ENCODE data around the gene SYPL2.

The SYPL2 gene

DNA sequence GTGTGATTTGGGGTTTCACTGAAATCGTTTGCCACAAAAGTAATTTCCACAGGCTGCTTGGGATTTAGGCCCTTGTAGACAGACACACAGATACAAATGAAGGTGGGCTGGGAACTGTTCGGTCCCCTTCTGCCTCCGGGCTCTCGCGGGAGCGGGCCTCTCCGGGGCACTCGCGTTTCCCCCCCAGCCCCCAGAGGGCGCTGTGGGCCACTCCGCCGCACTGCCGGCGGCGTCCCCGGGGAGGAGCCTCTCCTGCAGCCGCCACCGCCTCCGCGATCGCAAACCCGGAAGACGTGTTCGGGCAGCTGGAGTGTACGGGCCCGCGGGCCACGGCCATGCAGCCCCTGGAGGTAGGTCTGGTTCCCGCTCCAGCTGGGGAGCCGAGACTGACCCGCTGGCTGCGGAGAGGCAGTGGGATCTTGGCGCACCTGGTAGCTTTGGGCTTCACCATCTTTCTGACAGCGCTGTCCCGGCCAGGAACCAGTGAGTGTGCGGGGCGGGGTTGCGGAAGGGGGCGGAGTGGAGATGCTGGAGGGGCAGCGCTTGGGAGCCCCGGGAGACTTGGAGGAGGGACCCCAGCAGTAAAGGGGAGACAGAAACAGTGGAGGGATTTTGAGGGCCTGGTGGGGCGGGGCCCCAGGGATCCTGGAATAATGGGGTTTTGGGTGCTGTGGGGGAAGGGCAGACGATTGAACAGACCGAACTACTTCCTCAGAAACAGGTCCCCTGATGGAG is 27.6 kb downstream of the SYPL2 start, which contains the start of gene CYB561D1:
Gene CYB561D1, plus strand, starts transcription at position 290 of the 735 bp plus-strand sequence. Its CDS starts 46 bp downstream, at position 336.
- DNase-seq: peak; percentile 72

DNA sequence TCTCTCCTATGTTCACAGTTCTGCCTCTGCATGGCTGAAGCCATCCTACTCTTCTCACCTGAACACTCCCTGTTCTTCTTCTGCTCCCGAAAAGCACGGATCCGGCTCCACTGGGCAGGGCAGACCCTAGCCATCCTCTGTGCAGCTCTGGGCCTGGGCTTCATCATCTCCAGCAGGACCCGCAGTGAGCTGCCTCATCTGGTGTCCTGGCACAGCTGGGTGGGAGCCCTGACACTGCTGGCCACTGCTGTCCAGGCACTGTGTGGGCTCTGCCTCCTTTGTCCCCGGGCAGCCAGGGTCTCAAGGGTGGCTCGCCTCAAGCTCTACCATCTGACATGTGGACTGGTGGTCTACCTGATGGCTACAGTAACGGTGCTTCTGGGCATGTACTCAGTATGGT is 29.4 kb downstream of the SYPL2 start:
- DNase-seq: no peak

DNA sequence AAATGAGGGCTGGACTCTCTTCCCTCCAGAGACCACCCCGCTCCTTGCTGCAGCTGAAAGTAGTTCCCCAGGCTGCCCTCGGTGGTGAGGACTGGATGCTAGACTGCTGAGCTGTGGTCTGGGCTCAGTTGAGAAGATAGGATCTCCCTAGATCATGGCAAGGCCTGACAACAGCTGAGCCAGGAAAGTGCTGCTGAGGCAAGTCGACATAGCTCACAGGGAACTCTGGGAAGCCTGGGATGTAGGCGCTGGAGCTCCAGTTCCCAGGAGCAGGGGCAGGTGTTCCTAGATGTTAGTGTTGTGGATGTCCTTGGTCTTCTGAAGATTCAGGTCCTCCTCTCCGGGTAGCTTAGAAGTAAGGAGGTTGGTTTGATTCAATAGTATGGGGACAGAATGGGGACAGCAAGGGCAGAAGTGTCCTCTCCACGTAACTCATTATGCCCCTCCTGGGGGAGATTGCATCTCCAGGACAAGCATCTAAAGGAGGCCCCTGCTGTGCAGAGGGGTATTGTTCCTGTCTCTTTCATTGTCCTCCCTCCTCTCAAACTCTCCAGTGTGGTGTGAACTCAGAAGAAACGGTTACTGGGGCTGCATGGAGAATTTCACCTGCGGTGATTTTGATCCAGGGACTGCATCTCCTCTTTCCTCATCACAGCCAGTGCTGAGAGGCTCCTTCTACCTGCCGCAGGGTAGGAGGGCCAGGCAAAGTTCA is 31.3 kb downstream of the SYPL2 start:
- DNase-seq: no peak

DNA sequence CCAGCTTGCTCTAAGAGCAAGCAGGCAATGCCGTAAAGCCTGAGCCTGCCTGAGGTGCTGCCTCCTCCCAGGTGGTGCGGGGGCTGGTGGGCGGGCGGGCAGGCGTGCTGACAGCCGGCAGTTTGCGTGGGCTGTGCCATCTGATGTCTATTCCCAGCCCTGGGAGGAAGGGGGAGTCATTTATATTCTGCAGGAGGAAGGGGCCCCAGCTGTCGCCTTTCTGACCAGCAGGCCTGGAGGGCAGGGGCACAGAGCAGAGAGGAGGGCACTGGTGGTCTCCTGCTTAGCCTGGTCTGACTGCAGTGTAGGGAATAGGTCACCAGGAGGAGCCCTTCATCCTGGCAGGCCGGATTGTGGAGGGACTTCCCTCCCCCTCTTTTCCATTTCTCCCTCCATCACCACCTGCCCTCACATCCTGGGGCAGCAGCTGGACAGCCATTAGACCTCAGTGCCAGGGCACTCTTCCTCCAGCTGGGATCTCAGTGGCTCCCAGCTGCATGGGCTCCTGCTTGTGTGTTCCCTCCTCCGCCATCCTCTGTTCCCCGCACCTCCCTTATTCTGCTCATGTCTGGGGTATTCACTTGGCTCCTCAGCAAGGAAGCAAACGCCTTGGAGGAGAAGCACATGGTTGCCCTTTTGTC is 31.9 kb downstream of the SYPL2 start:
- DNase-seq: no peak

DNA sequence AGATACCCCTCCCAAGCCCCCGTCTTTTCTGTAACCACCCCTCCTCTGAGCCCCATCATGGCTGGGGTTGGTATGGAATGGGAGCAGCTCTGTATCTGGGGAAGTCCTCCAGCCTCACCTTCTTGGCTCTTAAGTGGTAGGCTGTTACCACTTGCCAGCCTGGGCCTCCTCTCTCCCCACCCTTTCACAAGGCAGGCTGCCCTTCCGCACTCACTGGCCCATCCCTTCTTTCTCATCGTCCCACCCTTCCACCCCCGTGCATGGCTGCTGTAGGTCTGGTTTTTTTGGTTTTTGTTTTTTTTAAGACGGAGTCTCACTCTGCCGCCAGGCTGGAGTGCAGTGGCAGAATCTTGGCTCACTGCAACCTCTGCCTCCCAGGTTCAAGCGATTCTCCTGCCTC is 32.7 kb downstream of the SYPL2 start:
- DNase-seq: no peak

DNA sequence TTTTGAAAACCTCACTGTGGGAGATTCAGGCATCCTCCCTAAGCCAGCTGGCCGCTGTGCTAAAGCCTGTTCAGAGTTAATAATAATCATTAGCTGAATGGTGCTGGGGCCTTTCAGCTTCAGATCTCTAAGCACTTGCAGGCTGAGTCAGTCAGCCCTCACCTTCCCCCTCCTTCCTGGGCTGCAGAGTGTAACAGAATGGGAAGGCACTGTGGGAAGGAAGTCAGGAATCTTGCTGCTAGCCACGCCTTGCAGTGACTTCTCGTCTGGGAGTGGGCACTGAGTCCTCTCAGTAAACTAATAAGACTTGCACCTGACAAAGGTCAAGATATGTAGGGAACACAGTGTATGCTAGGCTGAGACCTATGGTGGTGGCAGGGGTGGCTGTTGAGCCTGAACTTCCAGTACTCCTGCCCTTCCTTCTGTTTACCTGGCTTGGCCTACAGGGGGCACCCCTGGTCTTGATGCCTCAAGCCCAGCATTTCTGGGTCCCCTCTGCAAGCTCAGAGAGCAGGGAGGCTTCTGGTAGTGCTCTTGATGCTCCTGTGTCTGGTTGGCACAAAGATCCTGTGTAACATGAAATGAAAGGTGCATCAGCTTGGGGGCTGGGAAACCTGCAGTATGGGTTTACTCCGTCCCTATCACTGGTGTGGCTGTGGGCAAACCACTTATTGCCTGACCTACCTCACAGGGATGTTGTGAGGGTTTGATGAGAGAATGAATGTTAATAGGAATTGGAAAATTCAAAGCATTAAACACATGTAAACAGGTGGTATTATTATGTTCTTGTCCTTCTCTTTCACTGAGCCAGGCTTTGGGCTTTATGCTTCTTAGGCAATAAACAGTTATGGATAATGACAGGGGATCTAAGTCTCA is 33.6 kb downstream of the SYPL2 start:
- DNase-seq: no peak

DNA sequence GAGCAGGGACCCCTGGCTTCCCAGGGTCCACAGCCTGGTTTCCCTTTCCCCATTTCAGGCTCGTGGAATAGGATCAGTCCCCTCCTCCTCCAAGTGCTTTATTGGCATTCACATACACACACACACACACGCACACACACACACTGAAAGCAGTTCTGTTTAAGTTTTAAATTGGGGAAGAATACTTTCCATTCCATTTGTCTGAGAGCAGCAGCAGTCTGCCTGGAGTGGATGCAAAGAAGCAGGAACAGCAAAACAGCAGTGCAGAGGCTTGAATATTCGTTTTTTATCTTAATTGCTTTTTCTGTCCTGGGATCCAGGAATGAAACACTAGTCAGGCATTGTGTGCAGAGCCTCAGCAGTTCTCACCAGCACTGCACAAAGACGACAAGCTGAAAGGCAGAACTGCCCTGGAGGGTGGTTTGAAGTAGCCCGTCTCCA is 34.6 kb downstream of the SYPL2 start:
- DNase-seq: no peak

DNA sequence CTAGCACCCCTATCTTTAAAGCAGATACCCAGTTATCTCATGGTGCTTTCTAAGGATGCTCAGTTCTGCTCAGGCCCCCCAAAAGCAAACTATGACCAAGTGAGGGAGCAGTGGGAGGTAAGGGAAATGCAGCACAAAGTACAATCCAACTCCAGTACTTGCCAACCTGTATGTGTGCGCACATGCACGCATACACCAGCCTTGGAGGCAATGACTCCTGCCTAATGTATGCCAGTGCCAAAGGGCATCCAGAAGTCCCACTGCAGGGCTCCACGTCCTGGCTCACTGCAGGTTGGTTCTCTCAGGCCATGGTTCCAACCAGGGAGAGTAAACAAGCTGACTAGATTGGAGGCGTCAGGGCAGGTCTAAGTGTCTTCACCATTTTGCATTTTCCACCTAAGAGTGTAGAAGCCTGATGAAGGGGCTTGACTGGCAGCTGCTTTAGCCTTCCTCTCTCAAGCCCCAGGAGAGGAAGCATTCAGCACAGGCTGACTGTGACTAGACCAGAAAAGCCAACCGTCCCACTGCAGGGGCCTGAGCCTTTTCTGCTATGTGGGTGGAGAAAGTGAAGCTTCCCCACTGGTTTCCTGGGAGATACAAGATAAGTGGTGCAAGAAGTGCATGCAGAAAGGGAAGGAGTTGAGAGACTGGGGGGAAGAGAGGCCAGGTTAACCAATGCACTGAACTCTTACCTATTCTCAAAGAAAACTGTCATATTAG is 35.5 kb downstream of the SYPL2 start:
- DNase-seq: no peak

DNA sequence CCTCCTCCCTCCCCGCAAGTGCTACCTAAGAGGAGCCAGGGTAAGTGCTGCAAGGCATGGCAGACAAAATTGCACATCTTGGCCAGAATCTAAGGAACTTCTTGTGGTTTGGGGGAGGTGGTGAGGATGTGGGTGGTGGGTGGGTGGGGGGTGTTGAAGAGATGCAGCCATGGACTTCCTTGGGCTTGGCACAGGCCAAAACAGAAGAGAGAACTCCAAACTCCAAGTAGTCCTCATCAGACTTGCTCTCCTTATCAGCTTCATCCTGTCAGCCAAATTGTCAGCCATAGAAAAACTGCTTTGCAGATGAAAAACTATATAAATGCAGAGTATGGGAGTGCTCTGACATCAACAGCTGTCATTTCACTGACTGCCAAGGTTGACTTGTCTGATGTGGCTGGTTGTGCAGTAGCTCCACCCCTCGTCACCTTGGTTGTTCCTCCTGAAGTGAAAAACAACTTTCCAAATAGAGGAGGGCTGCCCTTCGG is 36.1 kb downstream of the SYPL2 start:
- DNase-seq: no peak

DNA sequence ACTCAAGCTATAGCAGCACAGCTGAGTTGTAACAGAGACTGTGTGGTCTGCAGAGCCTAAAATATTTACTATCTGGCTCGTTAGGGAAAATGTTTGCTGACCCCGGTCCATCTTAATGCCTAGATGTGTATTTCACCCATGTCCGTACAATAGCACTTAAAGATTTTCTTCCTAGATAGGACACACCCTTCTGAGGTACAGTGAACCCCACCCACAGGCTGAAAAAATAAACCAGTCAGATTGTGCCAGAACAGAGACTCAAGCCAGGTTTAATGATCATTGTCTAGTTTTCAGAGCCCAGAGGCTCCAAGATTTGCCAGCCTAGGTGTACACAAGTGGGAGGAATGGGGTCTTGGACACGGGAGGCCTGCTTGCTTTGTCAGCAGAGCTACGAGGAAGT is 37.6 kb downstream of the SYPL2 start:
- DNase-seq: no peak

DNA sequence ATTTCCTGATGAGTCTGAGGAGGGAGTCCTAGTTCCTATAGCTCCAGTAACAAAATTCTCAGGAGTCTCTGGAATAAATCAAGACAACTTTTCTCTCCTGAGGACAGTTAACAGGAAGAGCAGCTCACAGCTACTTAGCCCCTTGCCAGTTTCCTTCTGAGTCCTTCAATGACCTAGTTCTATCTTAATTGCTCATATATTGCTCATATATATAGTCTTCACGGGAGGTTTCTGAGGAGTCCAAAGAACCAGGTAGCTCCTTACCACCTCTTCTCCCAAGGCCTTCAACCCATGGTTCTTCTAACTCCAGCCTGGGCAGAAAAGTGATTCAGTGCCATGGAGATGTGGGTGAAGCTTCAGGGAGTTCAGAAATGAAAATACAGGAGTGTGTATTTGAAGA is 38.6 kb downstream of the SYPL2 start:
- DNase-seq: no peak

DNA sequence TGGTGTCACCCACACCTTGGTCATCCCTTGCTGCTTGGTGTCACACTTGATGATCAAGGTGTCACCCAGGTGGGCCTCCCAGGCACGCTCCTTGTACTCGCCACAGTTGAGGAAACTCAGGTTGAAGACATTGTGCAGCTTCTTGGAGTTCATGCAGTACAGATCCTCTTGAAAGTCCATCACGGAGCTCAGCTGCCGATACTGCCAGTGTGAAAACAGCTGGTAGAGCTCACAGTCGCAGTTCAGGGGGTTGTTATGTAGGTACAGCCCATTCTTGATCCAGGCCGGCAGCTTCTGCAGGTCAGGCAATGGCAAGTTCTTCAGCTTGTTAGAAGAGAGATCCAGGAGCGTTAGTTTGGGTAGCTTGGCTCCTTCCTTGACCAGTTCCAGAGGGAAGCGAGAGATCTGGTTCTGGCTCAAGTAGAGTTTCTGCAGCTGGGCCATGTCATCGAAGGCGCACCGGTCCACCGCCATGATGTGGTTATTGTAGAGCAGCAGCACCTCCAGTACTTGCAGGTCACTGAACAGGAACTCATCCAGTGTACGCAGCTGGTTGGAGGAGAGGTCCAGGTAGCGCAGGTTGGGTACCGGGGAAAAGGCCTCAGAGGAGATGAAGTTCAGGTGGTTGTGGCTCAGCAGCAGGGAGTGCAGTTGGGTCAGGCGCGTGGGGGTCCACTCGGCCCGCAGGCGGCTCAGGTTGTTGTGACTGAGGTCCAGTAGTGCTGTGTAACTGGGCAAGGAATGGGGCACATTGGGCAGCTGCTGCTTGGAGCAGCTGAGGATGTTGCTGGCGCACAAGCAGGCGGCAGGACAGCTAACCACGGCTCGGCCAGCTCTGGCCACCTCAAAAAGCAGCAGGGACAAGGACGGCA is 41.9 kb downstream of the SYPL2 start:
- DNase-seq: no peak

DNA sequence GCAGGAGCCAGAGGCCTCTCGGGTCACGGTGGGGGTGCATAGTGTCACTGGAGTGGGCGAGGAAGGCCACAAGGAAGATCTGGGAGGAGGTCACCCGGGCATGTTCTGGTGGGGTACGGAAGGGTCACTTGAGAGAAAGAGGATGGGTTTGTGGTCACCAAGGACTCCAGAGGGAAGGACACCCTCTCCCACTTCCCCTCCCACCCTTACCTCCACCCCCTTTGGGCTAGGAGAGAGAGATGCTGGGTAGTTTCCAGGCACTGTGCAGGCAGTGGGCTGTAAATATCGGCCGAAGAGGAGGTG is 42.5 kb downstream of the SYPL2 start:
- DNase-seq: no peak

DNA sequence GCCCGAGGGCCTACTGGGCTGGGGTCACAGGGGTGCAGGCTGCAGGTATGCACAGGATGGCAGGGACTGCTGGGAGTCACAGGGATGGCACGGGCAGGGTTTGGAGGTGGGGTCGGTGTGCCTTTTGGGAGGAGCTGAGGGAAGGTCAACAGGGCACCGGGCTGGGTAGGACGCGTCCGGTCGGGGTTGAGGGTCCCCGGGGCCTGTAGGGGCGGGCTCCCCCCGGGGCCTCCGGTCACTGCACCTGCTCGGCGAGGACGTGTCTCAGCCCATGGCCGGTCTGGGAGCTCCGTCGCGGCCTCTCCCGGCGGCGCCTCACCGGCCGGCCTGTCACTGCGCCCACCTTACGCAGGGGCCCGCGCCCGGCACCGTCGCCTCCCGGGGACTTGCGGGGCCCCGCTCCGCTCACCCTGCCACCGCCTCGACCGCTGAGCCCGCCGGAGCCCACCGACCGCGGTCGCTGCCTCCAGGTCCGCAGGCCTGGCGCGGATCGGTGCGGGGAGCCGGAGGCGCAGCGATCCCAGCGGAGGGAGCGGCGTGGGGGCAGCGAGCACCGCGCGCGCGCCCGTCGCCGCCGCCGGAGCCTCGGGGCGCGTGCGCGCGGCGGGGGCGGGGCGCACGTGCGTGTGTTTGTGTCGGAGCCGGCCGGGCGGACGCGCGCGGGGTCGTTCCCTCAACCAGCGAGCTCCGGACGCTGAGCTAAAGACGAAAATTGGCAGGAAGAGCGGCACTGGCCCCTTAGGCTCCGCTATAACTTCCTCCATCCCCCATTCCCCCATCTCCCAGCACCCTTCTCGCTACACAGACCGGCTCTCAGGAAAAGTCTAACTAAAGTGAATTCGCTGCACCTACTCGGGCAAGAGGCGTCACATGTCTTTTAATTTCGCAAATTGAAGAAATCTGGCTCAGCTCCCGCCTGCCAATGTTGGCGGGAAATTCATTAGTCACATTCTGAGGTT is 43.1 kb downstream of the SYPL2 start, which contains the start of gene AMIGO1:
Gene AMIGO1, minus strand, starts transcription at position 552 of the 959 bp plus-strand sequence. CDS start 815 bp downstream, outside the sequence.
- peak; percentile 76 for DNase-seq

DNA sequence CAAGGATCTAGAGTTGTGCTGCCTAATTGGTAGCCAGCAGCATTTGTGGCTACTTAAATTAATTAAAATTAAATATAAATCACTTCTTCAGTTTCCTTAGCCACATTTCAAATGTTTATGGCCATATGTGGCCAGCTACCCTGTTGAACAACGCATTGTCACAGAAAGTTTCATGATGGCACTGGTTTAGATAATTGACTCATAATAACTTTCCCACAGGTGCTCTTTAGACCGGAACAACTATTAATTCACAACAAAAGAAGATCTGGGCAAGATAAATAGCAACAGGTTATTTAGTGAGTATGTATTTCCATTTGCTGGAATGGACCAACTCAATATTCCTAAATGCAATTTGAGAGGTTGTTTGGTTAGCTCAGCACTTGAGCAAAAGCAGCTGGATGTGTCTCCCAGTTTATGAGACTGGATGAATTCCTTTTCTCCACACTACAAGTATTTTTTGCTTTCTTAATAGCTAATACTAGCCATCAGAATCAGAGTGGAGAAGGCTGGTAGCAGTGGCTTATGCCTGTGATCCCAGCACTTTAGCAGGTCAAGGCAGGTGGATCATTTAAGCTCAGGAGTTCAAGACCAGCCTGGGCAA is 46.9 kb downstream of the SYPL2 start:
- no peak for DNase-seq

DNA sequence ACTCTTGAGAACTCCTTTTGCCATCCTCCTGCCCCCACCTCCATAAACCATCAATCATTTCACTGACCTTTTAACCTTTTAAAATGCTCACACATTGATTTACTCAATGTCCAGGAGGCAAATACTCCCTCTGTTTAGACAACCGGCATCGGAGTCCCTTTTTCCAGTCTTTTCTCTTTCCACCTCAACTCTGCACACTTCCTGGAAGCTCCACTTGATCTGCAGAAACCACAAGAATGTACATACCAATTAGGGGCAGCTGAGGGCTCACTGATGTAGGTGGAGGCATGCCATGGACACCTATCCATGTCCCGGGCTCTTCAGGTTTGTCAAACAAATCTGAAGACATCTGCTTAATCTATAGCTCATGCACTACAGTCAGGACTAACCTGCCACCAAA is 48.5 kb downstream of the SYPL2 start:
- DNase-seq: no peak

DNA sequence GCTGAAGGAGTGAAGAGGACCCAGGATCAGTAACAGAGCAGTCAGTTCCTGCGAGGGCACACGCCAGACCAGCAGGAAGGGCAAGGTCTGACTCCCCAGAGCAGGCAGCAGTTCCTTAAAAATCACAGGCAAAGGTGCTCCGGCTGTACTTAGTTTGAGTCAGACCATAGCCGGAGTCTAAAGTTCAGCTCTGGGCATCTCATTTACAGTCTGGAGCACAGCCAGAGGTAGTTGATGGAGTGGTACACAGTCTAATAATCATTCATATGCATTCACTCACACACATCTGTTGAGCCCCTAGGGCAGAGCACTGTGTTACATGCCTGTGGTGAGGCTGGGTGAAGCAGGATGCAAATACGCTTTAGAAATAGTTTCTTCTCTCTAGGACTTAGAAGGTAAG is 50.5 kb downstream of the SYPL2 start:
- no peak for DNase-seq

DNA sequence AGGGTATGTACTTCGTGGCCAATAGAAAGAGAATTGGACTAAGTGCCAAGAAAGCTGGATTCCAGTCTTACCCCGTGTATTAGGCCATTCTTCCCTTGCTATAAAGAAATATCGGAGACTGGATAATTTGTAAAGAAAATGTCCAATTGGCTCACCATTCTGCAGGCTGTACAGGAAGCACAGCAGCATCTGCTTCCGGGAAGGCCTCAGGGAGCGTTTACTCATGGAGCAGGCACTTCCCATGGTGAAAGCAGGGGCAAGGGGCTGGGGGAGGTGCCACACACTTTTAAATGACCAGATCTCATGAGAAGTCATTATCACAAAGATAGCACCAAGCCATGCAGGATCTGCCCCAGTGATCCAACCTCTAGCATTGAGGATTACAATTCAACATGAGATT is 51.0 kb downstream of the SYPL2 start:
- DNase-seq: no peak
